Cardiac muscle cell (in vitro differentiated cells and primary cell): ENCODE measurements around the gene ROBO2. TPM values are rescaled to one million over a fixed set of nuclear protein-coding genes. Genes with fewer than 3 reads are reported as not detected.

Experiments used
- DNase-seq, 2 donors: peaks; one replicate each; pipeline versions ENCODE4 v3.0.0 to v3.0.0-alpha.2; 2010 to 2017; ENCODE audit warnings: low read depth in 1 of 2, low spot score in 1 of 2
- H3K27ac ChIP-seq: fragments of 200-600 bp; sonication (generic); 2 replicates; pipeline ENCODE4 v1.5.1; 2016
- H3K27me3 ChIP-seq: fragments of 200-600 bp; sonication (generic); 2 replicates; pipeline ENCODE4 v1.6.0; 2016; ENCODE audit warnings: control low read depth
- H3K36me3 ChIP-seq: fragments of 200-600 bp; sonication (generic); 2 replicates; pipeline ENCODE4 v1.5.1; 2016; ENCODE audit warnings: control low read depth
- H3K4me1 ChIP-seq: fragments of 200-600 bp; sonication (generic); 2 replicates; pipeline ENCODE4 v1.8.1; 2017; ENCODE audit warnings: low read depth, mild to moderate bottlenecking, mixed run types
- H3K4me3 ChIP-seq: fragments of 200-600 bp; sonication (generic); 2 replicates; pipeline ENCODE4 v1.5.1; 2016; ENCODE audit warnings: mild to moderate bottlenecking
- H3K9me3 ChIP-seq: fragments of 200-600 bp; sonication (generic); 2 replicates; pipeline ENCODE4 v1.5.1; 2017; ENCODE audit warnings: low read depth, mild to moderate bottlenecking, control low read depth
- polyA plus RNA-seq: library from polyadenylated mRNA; unstranded; fragments of >200 nt; fragmentation: Nextera tagmentation; extraction: Ambion mirVana; gene quantifications from 2 replicates; pipeline ENCODE4 v1.2.1, GENCODE V29; 2016
- total RNA-seq: library from RNA; depleted of rRNA; stranded (reverse); fragments of >200 nt; gene quantifications from 2 replicates; pipeline ENCODE4 v1.2.3, GENCODE V29; 2016
- TF ChIP-seq, protein P1 (sequence below): IDR thresholded peaks from 2 replicates; pipeline ENCODE4 v1.5.1; 2012; ENCODE audit warnings: low read depth, mild to moderate bottlenecking, low read length

ROBO2 gene
- total and polyA plus RNA-seq, 2 experiments from 2014 or later, result 13.5 to 39.4 TPM

GRCh38 chr3:77197408-77197807, 157.5 kb downstream of the ROBO2 start:
- Histone ChIP-seq H3K36me3 (no peaks in the 10 kb centered on the region), H3K27ac (no peak overlapping the region), H3K9me3 (no peaks in the 10 kb centered on the region), H3K4me3 (no peak overlapping the region), H3K4me1 (no peaks in the 10 kb centered on the region), H3K27me3 (no peaks in the 10 kb centered on the region)
- TF ChIP-seq, protein P1, sequence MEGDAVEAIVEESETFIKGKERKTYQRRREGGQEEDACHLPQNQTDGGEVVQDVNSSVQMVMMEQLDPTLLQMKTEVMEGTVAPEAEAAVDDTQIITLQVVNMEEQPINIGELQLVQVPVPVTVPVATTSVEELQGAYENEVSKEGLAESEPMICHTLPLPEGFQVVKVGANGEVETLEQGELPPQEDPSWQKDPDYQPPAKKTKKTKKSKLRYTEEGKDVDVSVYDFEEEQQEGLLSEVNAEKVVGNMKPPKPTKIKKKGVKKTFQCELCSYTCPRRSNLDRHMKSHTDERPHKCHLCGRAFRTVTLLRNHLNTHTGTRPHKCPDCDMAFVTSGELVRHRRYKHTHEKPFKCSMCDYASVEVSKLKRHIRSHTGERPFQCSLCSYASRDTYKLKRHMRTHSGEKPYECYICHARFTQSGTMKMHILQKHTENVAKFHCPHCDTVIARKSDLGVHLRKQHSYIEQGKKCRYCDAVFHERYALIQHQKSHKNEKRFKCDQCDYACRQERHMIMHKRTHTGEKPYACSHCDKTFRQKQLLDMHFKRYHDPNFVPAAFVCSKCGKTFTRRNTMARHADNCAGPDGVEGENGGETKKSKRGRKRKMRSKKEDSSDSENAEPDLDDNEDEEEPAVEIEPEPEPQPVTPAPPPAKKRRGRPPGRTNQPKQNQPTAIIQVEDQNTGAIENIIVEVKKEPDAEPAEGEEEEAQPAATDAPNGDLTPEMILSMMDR, result no peak
- DNase-seq, result no peak

GRCh38 chr3:77203851-77204250, 164.0 kb downstream of the ROBO2 start:
- Histone ChIP-seq H3K9me3 (no peaks in the 10 kb centered on the region), H3K4me3 (no peak overlapping the region), H3K4me1 (no peaks in the 10 kb centered on the region), H3K36me3 (no peaks in the 10 kb centered on the region), H3K27ac (no peak overlapping the region), H3K27me3 (no peaks in the 10 kb centered on the region)
- TF ChIP-seq, protein P1, result no peak
- no peak for DNase-seq

DNA sequence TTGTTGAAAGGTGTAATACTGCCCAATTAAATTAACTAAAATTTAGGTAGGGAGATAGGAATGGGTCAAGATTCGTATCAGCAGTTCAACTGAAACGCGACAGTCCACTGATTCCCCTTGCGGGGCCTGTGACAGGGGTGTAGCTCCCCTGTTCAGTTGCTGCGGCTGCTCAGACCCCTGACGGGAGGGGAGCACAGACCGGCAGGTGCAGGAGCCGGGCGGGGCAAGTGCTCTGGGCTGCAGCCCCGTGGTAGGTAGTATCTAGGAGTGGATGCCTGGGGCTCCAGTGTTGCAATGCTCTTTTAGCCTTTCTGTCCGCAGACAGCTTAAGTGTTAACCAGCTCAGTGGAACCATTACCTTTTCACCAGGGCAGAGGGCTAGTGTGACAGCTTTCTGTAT, 164.9 kb downstream of the ROBO2 start:
- Histone ChIP-seq H3K4me3 (no peak overlapping the region), H3K27me3 (no peaks in the 10 kb centered on the region), H3K9me3 (no peaks in the 10 kb centered on the region), H3K27ac (no peak overlapping the region), H3K36me3 (no peaks in the 10 kb centered on the region), H3K4me1 (no peaks in the 10 kb centered on the region)
- DNase-seq, result no peak
- TF ChIP-seq, protein P1, result no peak

DNA sequence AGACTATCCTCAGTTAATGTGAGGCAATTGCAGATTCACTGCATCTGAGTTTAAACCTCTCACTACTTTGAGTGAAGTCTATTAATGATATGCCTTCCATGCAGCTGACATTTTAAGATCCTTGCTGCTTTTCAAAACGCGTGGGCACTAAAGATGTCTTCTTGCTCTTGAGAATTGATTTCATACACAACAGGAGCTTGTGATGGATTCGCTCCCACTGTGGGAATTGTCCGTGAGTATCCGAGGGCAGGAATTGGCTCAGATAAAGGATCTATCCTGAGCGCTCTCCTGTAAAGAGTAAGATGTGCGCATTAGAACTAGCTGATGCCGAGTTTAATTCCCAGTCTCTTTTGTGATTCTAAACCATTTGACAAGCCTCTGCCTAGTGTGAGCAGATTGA, 167.9 kb downstream of the ROBO2 start:
- H3K4me1 ChIP-seq, result no peaks in the 10 kb centered on the region
- no peak overlapping the region for H3K4me3 ChIP-seq
- no peaks in the 10 kb centered on the region for H3K9me3 ChIP-seq

GRCh38 chr3:77222701-77223100, 182.8 kb downstream of the ROBO2 start:
- Histone ChIP-seq H3K27ac (no peak overlapping the region), H3K4me3 (no peak overlapping the region), H3K36me3 (no peaks in the 10 kb centered on the region), H3K4me1 (peaks cover 6% of the 10 kb centered on the region), H3K9me3 (no peaks in the 10 kb centered on the region), H3K27me3 (no peaks in the 10 kb centered on the region)
- TF ChIP-seq, protein P1, result no peak
- DNase-seq, result no peak

More for the DNA sequence above, 167.9 kb downstream of the ROBO2 start:
- TF ChIP-seq, protein P1, result no peak
- Histone ChIP-seq H3K27me3 (no peaks in the 10 kb centered on the region), H3K27ac (no peak overlapping the region), H3K36me3 (no peaks in the 10 kb centered on the region)
- DNase-seq, result no peak

DNA sequence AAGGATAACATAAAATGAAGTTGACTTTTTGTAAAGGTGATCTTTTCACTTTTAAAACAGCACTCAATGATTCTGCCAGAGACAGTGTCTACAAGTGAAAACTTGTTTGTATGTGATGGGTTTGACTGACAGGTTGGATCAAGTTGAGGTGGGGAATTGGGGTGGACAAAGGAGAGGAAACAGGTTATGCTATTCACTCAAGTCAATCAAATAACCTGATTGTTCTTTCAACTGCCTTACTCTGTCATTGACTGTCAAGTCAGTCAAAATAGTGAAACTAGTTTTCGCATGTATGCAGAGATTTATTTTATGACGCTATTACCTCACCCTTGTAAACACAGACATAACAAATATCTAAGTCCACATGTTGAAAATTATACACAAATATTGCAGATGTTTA, 187.7 kb downstream of the ROBO2 start:
- Histone ChIP-seq H3K36me3 (no peaks in the 10 kb centered on the region), H3K9me3 (no peaks in the 10 kb centered on the region), H3K27ac (no peak overlapping the region), H3K4me1 (peaks cover 4% of the 10 kb centered on the region), H3K4me3 (no peak overlapping the region), H3K27me3 (no peaks in the 10 kb centered on the region)
- TF ChIP-seq, protein P1, result no peak
- DNase-seq, result no peak
